Measurements from ENCODE around the gene HIVEP3.

Gene HIVEP3

DNA sequence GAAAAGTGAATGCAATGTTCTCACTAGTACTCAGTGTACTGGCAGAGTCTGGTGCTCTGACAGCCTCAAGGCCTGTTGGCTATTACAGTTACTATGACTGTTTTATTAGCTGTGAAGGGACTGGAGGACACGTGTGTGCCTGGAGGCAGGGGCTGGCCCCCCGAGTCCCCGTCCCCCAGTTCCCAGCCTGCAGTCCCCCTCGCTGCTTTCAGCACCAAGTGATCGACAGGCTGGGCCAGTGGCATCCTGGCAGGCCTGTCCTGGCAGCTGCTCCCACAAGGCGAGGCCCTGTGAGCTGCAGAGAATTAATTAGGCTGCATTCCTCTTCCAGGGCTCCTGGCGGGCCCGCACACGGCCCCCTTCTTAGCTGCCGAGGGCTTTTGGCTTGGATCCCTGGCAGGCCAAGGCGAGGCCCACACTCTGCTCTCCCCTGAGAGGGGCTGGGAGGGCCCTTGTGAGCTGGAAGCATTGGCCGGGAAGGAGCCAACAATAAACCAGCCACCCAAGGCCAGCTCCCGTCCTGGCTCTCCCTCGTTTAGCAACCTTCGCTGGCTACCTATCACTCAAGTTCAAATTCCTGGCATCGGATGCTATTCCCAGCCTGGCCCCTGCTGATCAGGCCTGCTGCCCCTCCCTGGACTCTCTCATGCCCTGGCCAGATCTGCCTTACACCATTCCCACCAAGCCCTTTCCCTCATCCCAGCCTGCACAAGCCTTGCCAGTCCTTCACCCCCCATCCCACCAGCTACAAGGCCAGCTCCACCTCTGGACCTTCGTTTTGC is 444.0 kb downstream of the HIVEP3 start:
- DNase-seq = no peak

DNA sequence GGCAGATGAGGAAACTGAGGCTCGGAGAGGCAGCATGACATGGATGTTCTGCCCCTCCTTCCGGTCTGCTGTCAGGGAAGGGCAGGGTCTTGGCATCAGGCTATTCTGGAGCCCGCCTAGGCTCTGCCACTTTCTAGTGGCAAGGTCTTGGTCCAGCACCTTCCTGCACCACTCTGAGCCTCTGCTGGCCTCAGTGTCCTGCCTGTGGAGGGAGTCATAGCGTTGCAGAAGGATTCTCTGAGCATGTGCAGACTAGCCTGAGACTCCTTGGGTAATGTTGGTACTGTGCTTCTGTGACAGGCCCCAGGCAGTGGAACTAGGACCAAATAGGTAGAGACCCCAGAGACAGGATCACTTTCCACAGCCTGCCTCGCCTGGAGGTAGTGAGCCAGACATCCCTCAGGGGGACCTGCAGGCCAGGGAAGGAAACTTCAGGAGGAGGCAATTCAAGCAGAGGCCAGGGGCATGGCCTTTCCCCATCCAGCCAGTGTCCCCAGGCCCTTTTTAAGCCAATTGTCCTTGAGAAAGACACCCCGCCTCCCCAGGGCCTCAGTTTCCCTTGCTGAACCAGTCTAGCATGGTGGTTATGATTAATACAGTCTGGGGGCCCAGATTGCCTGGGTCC is 444.9 kb downstream of the HIVEP3 start:
- no peak for DNase-seq

- DNase-seq = no peak
These were observed 447.1 kb downstream of the HIVEP3 start for GRCh38 chr1:41471658-41472057.

GRCh38 chr1:41469706-41470105 is 449.0 kb downstream of the HIVEP3 start:
- no peak for DNase-seq

- no peak for DNase-seq
These were observed 450.5 kb downstream of the HIVEP3 start for GRCh38 chr1:41468122-41468762.

DNA sequence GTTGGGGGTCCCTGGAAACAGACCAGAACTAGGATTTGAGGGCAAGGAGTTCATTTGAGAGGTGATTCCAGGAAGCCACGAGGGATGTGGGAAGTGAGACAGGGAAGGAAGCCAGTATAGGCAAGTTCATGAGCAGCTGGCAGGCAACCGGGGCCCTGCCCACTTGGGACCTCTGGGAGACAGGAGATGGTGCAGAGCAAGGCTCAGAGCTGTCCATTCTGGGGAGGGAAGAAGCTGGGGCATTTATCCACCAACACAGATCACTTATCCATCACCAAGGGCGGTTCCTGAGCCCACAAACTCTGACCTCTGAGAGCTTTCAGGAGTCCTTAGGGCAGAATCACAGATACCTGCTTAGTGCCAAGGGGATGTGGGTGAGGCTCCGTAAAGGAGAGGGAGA is 451.0 kb downstream of the HIVEP3 start:
- DNase-seq = no peak

GRCh38 chr1:41466146-41466545 is 452.6 kb downstream of the HIVEP3 start:
- no peak for DNase-seq

DNA sequence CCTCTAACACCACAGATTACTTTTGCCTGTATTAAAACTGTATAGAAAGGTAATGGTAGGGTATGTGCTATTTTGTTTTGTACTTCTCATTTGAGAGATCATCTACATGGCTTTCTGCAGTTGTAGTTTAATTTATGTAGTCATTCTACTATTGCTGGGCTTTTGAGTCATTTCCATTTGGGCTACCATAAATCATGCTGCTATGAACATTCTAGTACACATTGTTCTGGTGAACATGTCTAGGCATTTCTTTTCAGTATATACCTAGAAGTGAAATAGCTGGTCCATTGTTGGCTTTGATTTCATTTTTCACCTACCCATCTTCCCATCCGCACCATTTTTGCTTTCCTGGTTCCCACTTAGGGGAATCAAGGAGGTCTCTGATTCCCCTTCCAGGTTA is 453.0 kb downstream of the HIVEP3 start:
- DNase-seq = no peak

- no peak for DNase-seq
These were observed 453.8 kb downstream of the HIVEP3 start for GRCh38 chr1:41464885-41465284.

GRCh38 chr1:41463516-41463915 is 455.2 kb downstream of the HIVEP3 start:
- DNase-seq = no peak

GRCh38 chr1:41462680-41463004 is 456.1 kb downstream of the HIVEP3 start:
- DNase-seq = no peak

GRCh38 chr1:41461790-41462679 is 456.7 kb downstream of the HIVEP3 start:
- no peak for DNase-seq

DNA sequence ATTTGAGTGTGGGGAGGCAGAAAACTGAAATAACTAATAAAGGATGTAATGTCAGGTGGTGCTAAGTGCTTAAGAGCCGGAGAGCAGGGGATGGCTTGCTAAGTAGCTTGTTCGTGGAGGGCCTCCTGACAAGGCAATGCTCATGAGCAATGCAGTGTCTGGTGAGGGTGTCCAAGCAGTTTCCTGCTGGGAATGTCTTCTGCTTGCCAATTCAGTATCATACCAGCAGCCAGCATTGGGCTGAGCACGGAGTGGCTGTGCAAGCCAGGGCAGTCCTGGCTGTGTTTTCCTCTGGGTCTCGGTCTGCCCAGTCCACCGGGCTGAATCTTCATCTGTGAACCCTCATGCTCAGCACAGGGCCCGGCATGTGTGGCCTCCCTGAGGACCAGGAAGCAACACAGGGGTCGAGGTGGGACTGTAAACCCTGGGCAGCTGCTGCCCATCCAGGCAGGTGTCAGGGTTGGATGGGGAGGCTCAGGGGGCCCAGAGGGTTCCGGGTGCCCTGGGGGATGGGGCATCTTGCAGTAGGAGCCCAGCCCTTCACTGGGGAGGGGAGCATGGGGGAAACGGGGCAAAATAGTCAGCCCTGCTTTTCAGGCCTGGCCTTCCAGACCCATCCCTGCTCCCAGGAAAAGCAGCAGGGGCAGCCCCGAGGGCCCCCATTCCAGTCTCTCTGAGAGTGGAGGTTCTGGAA is 461.7 kb downstream of the HIVEP3 start:
- no peak for DNase-seq
